K562 (cell line): ENCODE data around the gene BASP1.

ENCODE experiments used
- BHLHE40 ChIP-seq: IDR thresholded peaks from 2 replicates; pipeline ENCODE4 v1.6.1; 2011; ENCODE audit warnings: low read length, improper control_type of control experiment
- EP300 ChIP-seq: IDR thresholded peaks from 2 replicates; pipeline ENCODE4 v1.6.1; 2012; ENCODE audit warnings: low read length, improper control_type of control experiment

GRCh38 chr5:17265041-17265440 lies 47.6 kb downstream of the BASP1 start:
- TF ChIP-seq EP300 (no peak), BHLHE40 (no peak)
